ENCODE results near the gene ITPR2. TPM values are rescaled to one million over a fixed set of nuclear protein-coding genes. Genes with fewer than 3 reads are reported as not detected.
A peak's percentile ranks its signal among the peaks of the same experiment; 100 is the strongest.

Gene ITPR2
- total RNA-seq, 1 experiment from 2014 or later: 4.0 TPM

- Histone ChIP-seq H3K79me2 (ENCODE audit: low read length) (no peaks in the 10 kb centered on the region), H3K36me3 (ENCODE audit: low read depth, low read length) (no peaks in the 10 kb centered on the region), H3K27ac (ENCODE audit: low read length) (no peak overlapping the region), H3K4me3 (ENCODE audit: low read length) (no peak overlapping the region), H2AFZ (ENCODE audit: low read length) (no peak overlapping the region), H4K20me1 (ENCODE audit: low read length) (no peaks in the 10 kb centered on the region), H3K9me3 (ENCODE audit: low read length) (no peaks in the 10 kb centered on the region), H3K9ac (ENCODE audit: low read length) (no peak overlapping the region), H3K27me3 (ENCODE audit: low read length) (no peaks in the 10 kb centered on the region), H3K4me1 (ENCODE audit: insufficient read depth, low read length) (peaks cover 18% of the 10 kb centered on the region), H3K9me2 (replicated peaks; ENCODE audit: low read length) (no peaks in the 10 kb centered on the region), H3F3A (ENCODE audit: low read length, unreplicated experiment) (no peaks in the 10 kb centered on the region), H3K4me2 (ENCODE audit: low read length) (no peak overlapping the region)
- intact Hi-C loops (cut with micrococcal nuclease): no loop called here
- ATAC-seq (no peak), DNase-seq (no peak)
- ChIA-PET CTCF (no interaction called here), POLR2A (ENCODE audit: unreplicated experiment) (no interaction called here)
- BruUV-seq (replicated peaks): no TSS peak
- no peak for TF ChIP-seq CTCF (conservative IDR thresholded peaks at IDR 0.05; ENCODE audit: low read depth, low read length)
- TF ChIP-seq EZH2phosphoT487 (IDR thresholded peaks at IDR 0.05; ENCODE audit: borderline replicate concordance, low read length): no peak
- TF ChIP-seq EZH2 (IDR thresholded peaks at IDR 0.05; ENCODE audit: low read length, unreplicated experiment): no peak
Observed at GRCh38 chr12:26302776-26303175, 530.2 kb downstream of the ITPR2 start.

DNA sequence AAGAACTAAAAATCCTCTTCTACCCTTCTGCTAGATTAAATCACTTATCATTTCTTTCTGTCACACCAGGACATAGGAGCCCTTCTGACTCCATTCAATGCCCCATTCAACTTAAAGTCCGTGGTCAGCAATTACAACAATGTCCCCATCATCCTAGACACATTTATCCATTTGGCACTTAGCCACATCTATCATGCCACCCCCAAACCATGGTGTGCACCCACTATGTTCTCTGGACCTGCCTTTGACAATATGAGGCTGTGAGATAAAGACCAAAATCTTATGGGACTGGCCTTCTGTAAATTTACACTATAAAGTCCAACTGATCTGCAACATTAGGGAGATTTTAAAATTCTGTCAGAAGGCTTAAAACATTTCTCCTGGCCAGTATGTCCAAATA is 533.2 kb downstream of the ITPR2 start:
- CTCF ChIA-PET: no interaction called here
- ATAC-seq (no peak), DNase-seq (no peak)
- TF ChIP-seq CTCF (conservative IDR thresholded peaks at IDR 0.05; ENCODE audit: low read depth, low read length): no peak
- TF ChIP-seq EZH2 (IDR thresholded peaks at IDR 0.05; ENCODE audit: low read length, unreplicated experiment): no peak
- TF ChIP-seq EZH2phosphoT487 (IDR thresholded peaks at IDR 0.05; ENCODE audit: borderline replicate concordance, low read length): no peak
- Histone ChIP-seq H3K36me3 (ENCODE audit: low read depth, low read length) (no peaks in the 10 kb centered on the region), H4K20me1 (ENCODE audit: low read length) (no peaks in the 10 kb centered on the region), H3K9ac (ENCODE audit: low read length) (no peak overlapping the region), H2AFZ (ENCODE audit: low read length) (peak overlapping the region; percentile 77), H3K4me3 (ENCODE audit: low read length) (peak overlapping the region; percentile 60; the same call in 1 of the 2 replicates), H3K4me2 (ENCODE audit: low read length) (peak overlapping the region; percentile 79), H3K27me3 (ENCODE audit: low read length) (no peaks in the 10 kb centered on the region), H3K4me1 (ENCODE audit: insufficient read depth, low read length) (peaks cover 18% of the 10 kb centered on the region), H3F3A (ENCODE audit: low read length, unreplicated experiment) (no peaks in the 10 kb centered on the region), H3K27ac (ENCODE audit: low read length) (peak overlapping the region; percentile 75), H3K9me3 (ENCODE audit: low read length) (no peaks in the 10 kb centered on the region), H3K9me2 (replicated peaks; ENCODE audit: low read length) (no peaks in the 10 kb centered on the region), H3K79me2 (ENCODE audit: low read length) (no peaks in the 10 kb centered on the region)
- no TSS peak for BruUV-seq (replicated peaks)
- intact Hi-C loops (cut with micrococcal nuclease): loop anchor here (1.0 to 2.0 kb wide), 2 partner anchors 19 to 175 kb away; no protein-coding TSS in a partner anchor
- POLR2A ChIA-PET (ENCODE audit: unreplicated experiment): interaction anchor here (0.6 kb wide), 1 partner anchor 217 kb away, joined by 10 read pairs; no protein-coding TSS in a partner anchor

Measured in PC-3 (cell line).